Gastroesophageal sphincter (tissue), 3 donors: ENCODE measurements around the gene SLC25A34.
A peak's percentile ranks its signal among the peaks of the same experiment; 100 is the strongest.

Experiments used
- CTCF ChIP-seq, 4 experiments: fragments of 200-600 bp in 2 of 4; fragments of 450-650 bp in 2 of 4; sonication (generic) in 1 of 4; IDR thresholded peaks; one replicate each; pipeline ENCODE4 v1.5.1; 2017 to 2019; ENCODE audit warnings: antibody characterized with exemption in 4 of 4, mild to moderate bottlenecking in 2 of 4, moderate library complexity in 2 of 4
- EP300 ChIP-seq: sonication (generic); formaldehyde crosslinking; IDR thresholded peaks from one replicate; pipeline ENCODE4 v1.6.1; 2017; ENCODE audit warnings: antibody characterized with exemption, mild to moderate bottlenecking
- POLR2AphosphoS5 ChIP-seq: sonication (generic); formaldehyde crosslinking; IDR thresholded peaks from one replicate; pipeline ENCODE4 v1.6.1; 2017; ENCODE audit warnings: antibody characterized with exemption

DNA sequence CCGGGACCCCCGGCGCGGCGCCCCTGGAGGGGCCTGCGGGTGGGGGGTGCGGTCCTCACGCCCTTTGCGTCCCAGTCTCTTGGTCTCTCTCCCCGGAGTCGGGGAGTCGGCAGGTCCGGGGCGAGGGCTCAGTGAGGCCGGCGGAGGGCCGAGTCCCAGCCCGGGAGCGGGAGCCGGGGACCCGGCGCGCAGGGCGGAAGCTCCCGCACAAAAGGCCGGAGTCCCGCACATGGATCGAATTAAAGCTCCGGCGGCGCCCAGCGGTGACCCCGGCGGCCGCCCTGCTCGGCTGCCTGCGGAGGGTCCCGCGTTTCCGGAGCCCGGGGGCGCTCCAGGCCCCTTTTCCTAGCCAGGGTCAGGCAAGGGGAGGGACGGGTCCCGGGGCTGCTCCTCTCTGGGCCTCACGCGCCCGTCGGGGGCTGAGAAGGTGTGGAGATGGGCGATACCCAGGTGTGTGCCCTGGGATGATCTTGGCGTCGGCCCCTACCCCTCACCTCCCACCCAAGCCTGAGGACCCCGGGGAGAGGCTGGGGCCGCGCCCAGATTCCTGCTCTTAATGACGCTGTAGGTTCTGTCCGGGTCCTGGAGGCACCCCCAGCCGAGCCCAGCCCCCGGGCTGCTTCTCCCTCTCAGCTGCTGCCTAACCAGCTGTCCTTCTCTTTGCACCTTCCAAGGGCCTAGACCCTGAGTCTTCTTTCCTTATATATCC is 23.0 kb downstream of the SLC25A34 start:
- TF ChIP-seq EP300 (no peak), CTCF (IDR thresholded peaks at IDR 0.05) (peak in 1 of 4 experiments; percentile 7), POLR2AphosphoS5 (no peak)
